ENCODE data around the gene KIF26A.

DNA sequence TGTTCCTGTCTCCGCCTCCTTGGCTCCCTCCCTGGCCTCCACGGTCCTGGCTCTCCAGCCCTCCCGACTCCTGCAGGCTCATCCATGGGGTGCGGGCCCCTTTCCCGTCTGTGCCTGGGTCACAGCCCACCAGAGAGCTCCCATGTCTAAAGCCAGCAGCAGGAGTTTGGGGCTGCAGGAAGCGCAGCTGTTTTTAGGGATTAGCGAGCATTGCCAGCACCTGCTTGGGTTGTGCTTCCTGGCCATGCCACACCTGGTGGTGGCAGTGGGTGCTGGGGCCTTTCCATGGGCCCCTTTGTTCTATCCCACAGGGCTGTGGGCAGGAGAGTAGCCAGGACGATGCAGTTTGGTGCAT is 64.7 kb downstream of the KIF26A start:
- TF ChIP-seq, protein P1, sequence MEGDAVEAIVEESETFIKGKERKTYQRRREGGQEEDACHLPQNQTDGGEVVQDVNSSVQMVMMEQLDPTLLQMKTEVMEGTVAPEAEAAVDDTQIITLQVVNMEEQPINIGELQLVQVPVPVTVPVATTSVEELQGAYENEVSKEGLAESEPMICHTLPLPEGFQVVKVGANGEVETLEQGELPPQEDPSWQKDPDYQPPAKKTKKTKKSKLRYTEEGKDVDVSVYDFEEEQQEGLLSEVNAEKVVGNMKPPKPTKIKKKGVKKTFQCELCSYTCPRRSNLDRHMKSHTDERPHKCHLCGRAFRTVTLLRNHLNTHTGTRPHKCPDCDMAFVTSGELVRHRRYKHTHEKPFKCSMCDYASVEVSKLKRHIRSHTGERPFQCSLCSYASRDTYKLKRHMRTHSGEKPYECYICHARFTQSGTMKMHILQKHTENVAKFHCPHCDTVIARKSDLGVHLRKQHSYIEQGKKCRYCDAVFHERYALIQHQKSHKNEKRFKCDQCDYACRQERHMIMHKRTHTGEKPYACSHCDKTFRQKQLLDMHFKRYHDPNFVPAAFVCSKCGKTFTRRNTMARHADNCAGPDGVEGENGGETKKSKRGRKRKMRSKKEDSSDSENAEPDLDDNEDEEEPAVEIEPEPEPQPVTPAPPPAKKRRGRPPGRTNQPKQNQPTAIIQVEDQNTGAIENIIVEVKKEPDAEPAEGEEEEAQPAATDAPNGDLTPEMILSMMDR (IDR thresholded peaks at IDR 0.05; ENCODE audit: low read length): no peak
- no peak for TF ChIP-seq EZH2 (optimal IDR thresholded peaks at IDR 0.05; ENCODE audit: low read depth, low read length)
